GM18499 (cell line): Measurements from ENCODE around the gene PDXDC1.
"Not testable (repeated sequence)": the region's sequence is repeated elsewhere in the genome, so short reads cannot be mapped to it uniquely, and the experiment has no call there.

Experiments
- ATAC-seq: cut with Tn5 transposase; IDR thresholded peaks from one replicate; pipeline ENCODE4 v1.9.1; 2021; ENCODE audit warnings: moderate number of reproducible peaks; ENCODE audit not compliant: insufficient read depth, unreplicated experiment

PDXDC1 gene, protein sequence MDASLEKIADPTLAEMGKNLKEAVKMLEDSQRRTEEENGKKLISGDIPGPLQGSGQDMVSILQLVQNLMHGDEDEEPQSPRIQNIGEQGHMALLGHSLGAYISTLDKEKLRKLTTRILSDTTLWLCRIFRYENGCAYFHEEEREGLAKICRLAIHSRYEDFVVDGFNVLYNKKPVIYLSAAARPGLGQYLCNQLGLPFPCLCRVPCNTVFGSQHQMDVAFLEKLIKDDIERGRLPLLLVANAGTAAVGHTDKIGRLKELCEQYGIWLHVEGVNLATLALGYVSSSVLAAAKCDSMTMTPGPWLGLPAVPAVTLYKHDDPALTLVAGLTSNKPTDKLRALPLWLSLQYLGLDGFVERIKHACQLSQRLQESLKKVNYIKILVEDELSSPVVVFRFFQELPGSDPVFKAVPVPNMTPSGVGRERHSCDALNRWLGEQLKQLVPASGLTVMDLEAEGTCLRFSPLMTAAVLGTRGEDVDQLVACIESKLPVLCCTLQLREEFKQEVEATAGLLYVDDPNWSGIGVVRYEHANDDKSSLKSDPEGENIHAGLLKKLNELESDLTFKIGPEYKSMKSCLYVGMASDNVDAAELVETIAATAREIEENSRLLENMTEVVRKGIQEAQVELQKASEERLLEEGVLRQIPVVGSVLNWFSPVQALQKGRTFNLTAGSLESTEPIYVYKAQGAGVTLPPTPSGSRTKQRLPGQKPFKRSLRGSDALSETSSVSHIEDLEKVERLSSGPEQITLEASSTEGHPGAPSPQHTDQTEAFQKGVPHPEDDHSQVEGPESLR

GRCh38 chr16:14974656-14975417, at the start of gene PDXDC1:
Gene PDXDC1 (plus strand): TSS chr16:14975026. CDS start chr16:14975200, 174 bp downstream.
- ATAC-seq, result peak; percentile 61

GRCh38 chr16:14928064-14928714, 46.6 kb upstream of the PDXDC1 start:
- ATAC-seq, result not testable (repeated sequence)

- ATAC-seq, result not testable (repeated sequence)
Measured at GRCh38 chr16:14929176-14929575, 45.6 kb upstream of the PDXDC1 start.

DNA sequence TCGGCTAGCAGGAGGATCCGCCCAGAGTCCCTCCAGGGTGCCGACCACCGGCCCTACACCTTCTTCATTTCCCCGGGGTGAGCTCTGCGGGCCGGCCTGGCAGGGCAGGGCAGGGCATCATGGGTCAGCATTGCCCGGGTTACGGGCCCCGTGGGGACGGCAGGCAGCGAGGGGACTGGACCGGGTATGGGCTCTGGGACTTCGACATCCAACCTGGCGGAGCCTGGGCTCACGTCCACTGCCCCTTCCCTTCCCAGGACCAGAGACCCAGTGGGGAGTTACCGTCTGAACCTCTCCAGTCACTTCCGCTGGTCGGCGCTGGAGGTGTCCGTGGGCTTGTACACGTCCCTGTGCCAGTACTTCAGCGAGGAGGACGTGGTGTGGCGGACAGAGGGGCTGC, 44.6 kb upstream of the PDXDC1 start:
- ATAC-seq, result not testable (repeated sequence)

DNA sequence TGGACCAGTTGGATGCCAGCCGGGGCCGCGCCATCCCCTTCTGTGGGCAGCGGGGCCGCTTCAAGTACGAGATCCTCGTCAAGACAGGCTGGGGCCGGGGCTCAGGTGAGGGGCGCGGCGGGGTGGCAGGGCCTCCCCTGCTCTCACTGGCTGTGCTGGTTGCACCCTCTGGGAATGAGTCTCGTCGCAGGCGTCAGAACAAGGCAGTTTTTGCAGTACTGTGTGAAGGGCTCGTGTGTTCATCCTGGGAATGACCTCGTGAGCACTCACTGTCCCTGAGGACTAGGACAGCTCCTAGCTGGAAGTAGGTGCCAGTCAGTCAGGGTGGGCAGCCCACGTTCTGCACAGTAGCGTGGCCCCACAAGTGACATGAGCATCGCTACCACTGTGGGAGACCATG, 43.9 kb upstream of the PDXDC1 start:
- not testable (repeated sequence) for ATAC-seq

DNA sequence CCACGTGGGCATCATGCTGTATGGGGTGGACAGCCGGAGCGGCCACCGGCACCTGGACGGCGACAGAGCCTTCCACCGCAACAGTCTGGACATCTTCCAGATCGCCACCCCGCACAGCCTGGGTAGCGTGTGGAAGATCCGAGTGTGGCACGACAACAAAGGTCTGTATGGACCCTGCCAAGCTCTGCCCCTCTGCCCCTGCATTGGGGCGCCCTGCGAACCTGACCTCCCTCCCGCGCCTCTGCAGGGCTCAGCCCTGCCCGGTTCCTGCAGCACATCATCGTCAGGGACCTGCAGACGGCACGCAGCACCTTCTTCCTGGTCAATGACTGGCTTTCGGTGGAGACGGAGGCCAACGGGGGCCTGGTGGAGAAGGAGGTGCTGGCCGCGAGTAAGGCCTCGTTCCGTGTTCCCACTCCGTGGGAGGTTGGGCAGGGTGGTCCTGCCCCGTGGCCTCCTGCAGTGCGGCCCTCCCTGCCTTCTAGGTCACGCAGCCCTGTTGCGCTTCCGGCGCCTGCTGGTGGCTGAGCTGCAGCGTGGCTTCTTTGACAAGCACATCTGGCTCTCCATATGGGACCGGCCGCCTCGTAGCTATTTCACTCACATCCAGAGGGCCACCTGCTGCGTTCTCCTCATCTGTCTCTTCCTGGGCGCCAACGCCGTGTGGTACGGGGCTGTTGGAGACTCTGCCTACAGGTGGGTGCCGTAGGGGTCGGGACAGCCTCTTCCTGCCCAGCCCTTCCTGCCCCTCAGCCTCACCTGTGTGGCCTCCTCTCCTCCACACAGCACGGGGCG, 42.0 kb upstream of the PDXDC1 start:
- not testable (repeated sequence) for ATAC-seq

DNA sequence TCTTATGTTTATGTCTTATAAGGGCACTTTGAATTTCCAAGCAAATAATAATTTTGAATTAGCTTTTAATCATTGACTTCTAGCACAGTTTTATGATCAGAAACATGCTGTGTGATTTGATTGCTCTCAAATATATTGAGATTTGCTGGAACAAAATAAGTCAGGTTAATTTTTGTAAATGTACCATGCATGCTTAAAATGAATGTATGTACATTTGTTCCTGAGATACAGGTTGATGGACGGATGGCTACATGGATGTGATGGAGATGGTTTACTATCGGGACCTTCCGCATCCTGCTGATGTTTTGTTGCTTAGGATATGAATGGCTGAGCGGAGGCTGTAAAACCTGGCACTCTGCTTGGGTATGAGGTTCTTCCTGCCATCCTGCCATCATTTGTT, 37.7 kb upstream of the PDXDC1 start, which contains the start of gene NPIPA1:
Gene NPIPA1 (plus strand): TSS at position 301 of the 400 bp plus-strand sequence. CDS start 0 bp downstream, at position 301.
- not testable (repeated sequence) for ATAC-seq

DNA sequence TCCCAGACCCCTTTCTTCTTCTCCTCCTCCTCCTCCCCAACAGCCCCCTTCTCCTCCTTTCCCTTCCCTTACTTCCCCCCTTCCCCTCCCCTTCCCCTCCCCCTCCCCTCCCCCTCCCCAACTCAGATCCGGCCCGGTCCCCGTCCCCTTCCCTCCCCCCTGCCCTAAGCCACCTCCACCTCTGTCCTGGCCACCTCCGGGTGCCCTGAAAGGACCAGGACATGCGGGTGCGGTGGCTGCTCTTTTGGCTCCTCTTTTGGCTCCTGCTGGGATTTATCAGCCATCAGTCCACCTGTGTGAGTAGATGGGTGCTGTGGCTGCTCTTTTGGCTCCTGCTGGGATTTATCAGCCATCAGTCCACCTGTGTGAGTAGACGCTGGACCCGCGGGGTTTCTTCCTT, 36.8 kb upstream of the PDXDC1 start:
- ATAC-seq, result not testable (repeated sequence)

- not testable (repeated sequence) for ATAC-seq
Measured at GRCh38 chr16:14942686-14943085, 32.1 kb upstream of the PDXDC1 start.

- ATAC-seq, result no peak
Measured at GRCh38 chr16:14955546-14956231, 19.1 kb upstream of the PDXDC1 start.

- no peak for ATAC-seq
Measured at GRCh38 chr16:14957576-14958322, 17.1 kb upstream of the PDXDC1 start.

GRCh38 chr16:14958323-14958600, 16.6 kb upstream of the PDXDC1 start:
- ATAC-seq, result no peak

GRCh38 chr16:14958970-14959369, 15.9 kb upstream of the PDXDC1 start:
- no peak for ATAC-seq

GRCh38 chr16:14961405-14962186, 13.2 kb upstream of the PDXDC1 start:
- no peak for ATAC-seq

GRCh38 chr16:14963281-14964173, 11.3 kb upstream of the PDXDC1 start:
- ATAC-seq, result no peak

GRCh38 chr16:14965328-14965727, 9.5 kb upstream of the PDXDC1 start:
- ATAC-seq, result no peak
